ENCODE results near the gene MAMDC2. TPM values are rescaled to one million over a fixed set of nuclear protein-coding genes. Genes with fewer than 3 reads are reported as not detected.

MAMDC2 gene
- total and polyA plus RNA-seq, 2 donors (not counting 1 experiment from before 2014, with no cell fraction given), result 14.4 to 23.0 TPM

GRCh38 chr9:70177121-70177520 lies 133.5 kb downstream of the MAMDC2 start:
- no peaks in the 10 kb centered on the region for H3K36me3 ChIP-seq (ENCODE audit: control insufficient read depth, insufficient read depth, low read length)

GRCh38 chr9:70192707-70193106 lies 149.1 kb downstream of the MAMDC2 start:
- no peaks in the 10 kb centered on the region for H3K4me1 ChIP-seq (ENCODE audit: control insufficient read depth, extremely low read depth, insufficient read depth, low read length)
- H3K27ac ChIP-seq (ENCODE audit: insufficient read depth, low read length), result no peak overlapping the region
- no peak for DNase-seq (ENCODE audit: low read depth in 2 of 2)
- H3K9ac ChIP-seq (ENCODE audit: insufficient read depth, low read length), result no peak overlapping the region
- no peak overlapping the region for H3K4me3 ChIP-seq (replicated peaks in 1 of 4; ENCODE audit: control extremely low read depth in 1 of 4, insufficient read depth in 1 of 4, low read depth in 3 of 4, low read length in 4 of 4)
- no peak overlapping the region for H3K4me2 ChIP-seq (ENCODE audit: extremely low read depth, insufficient read depth, low read length)
- H4K20me1 ChIP-seq (ENCODE audit: control insufficient read depth, extremely low read depth, insufficient read depth, low read length), result no peaks in the 10 kb centered on the region
- H3K36me3 ChIP-seq (ENCODE audit: control insufficient read depth, insufficient read depth, low read length), result no peaks in the 10 kb centered on the region
- H3K79me2 ChIP-seq (ENCODE audit: control insufficient read depth, insufficient read depth, low read length), result no peaks in the 10 kb centered on the region
- H2AFZ ChIP-seq (ENCODE audit: low read length), result no peak overlapping the region
- H3K9me3 ChIP-seq (ENCODE audit: control insufficient read depth, insufficient read depth, low read depth, low read length), result no peaks in the 10 kb centered on the region
- H3K27me3 ChIP-seq (ENCODE audit: control insufficient read depth, insufficient read depth, low read length), result no peaks in the 10 kb centered on the region
- no peak for TF ChIP-seq EZH2 (IDR thresholded peaks at IDR 0.05; ENCODE audit: low read length, missing control alignments)
- no peak for TF ChIP-seq CTCF (conservative IDR thresholded peaks at IDR 0.05 in 1 of 2, IDR thresholded peaks at IDR 0.05 in 1 of 2; ENCODE audit: low read depth in 1 of 2, low read length in 2 of 2)

More at GRCh38 chr9:70177121-70177520, 133.5 kb downstream of the MAMDC2 start:
- H3K4me1 ChIP-seq (ENCODE audit: control insufficient read depth, extremely low read depth, insufficient read depth, low read length), result no peaks in the 10 kb centered on the region
- no peak overlapping the region for H3K9ac ChIP-seq (ENCODE audit: insufficient read depth, low read length)
- no peak overlapping the region for H3K4me2 ChIP-seq (ENCODE audit: extremely low read depth, insufficient read depth, low read length)
- no peaks in the 10 kb centered on the region for H3K9me3 ChIP-seq (ENCODE audit: control insufficient read depth, insufficient read depth, low read depth, low read length)
- DNase-seq (ENCODE audit: low read depth in 2 of 2), result peak in 1 of 2 donors; percentile 11
- H3K27ac ChIP-seq (ENCODE audit: insufficient read depth, low read length), result no peak overlapping the region
- H3K27me3 ChIP-seq (ENCODE audit: control insufficient read depth, insufficient read depth, low read length), result no peaks in the 10 kb centered on the region
- no peak overlapping the region for H2AFZ ChIP-seq (ENCODE audit: low read length)
- no peak overlapping the region for H3K4me3 ChIP-seq (replicated peaks in 1 of 4; ENCODE audit: control extremely low read depth in 1 of 4, insufficient read depth in 1 of 4, low read depth in 3 of 4, low read length in 4 of 4)
- no peak for TF ChIP-seq CTCF (conservative IDR thresholded peaks at IDR 0.05 in 1 of 2, IDR thresholded peaks at IDR 0.05 in 1 of 2; ENCODE audit: low read depth in 1 of 2, low read length in 2 of 2)
- TF ChIP-seq EZH2 (IDR thresholded peaks at IDR 0.05; ENCODE audit: low read length, missing control alignments), result no peak
- H4K20me1 ChIP-seq (ENCODE audit: control insufficient read depth, extremely low read depth, insufficient read depth, low read length), result no peaks in the 10 kb centered on the region
- H3K79me2 ChIP-seq (ENCODE audit: control insufficient read depth, insufficient read depth, low read length), result no peaks in the 10 kb centered on the region

GRCh38 chr9:70195456-70195855 lies 151.8 kb downstream of the MAMDC2 start:
- H3K36me3 ChIP-seq (ENCODE audit: control insufficient read depth, insufficient read depth, low read length), result no peaks in the 10 kb centered on the region
- H3K79me2 ChIP-seq (ENCODE audit: control insufficient read depth, insufficient read depth, low read length), result no peaks in the 10 kb centered on the region
- DNase-seq (ENCODE audit: low read depth in 2 of 2), result peak in 1 of 2 donors; percentile 23
- no peaks in the 10 kb centered on the region for H3K4me1 ChIP-seq (ENCODE audit: control insufficient read depth, extremely low read depth, insufficient read depth, low read length)
- no peak overlapping the region for H3K9ac ChIP-seq (ENCODE audit: insufficient read depth, low read length)
- H3K9me3 ChIP-seq (ENCODE audit: control insufficient read depth, insufficient read depth, low read depth, low read length), result no peaks in the 10 kb centered on the region
- no peaks in the 10 kb centered on the region for H3K27me3 ChIP-seq (ENCODE audit: control insufficient read depth, insufficient read depth, low read length)
- no peak for TF ChIP-seq EZH2 (IDR thresholded peaks at IDR 0.05; ENCODE audit: low read length, missing control alignments)
- no peak for TF ChIP-seq CTCF (conservative IDR thresholded peaks at IDR 0.05 in 1 of 2, IDR thresholded peaks at IDR 0.05 in 1 of 2; ENCODE audit: low read depth in 1 of 2, low read length in 2 of 2)
- H3K4me2 ChIP-seq (ENCODE audit: extremely low read depth, insufficient read depth, low read length), result no peak overlapping the region
- H3K4me3 ChIP-seq (replicated peaks in 1 of 4; ENCODE audit: control extremely low read depth in 1 of 4, insufficient read depth in 1 of 4, low read depth in 3 of 4, low read length in 4 of 4), result no peak overlapping the region
- H4K20me1 ChIP-seq (ENCODE audit: control insufficient read depth, extremely low read depth, insufficient read depth, low read length), result no peaks in the 10 kb centered on the region
- no peak overlapping the region for H2AFZ ChIP-seq (ENCODE audit: low read length)
- H3K27ac ChIP-seq (ENCODE audit: insufficient read depth, low read length), result no peak overlapping the region
